HG03571 (cell line): ENCODE data around the gene NAPG.
"Not testable (repeated sequence)": the region's sequence is repeated elsewhere in the genome, so short reads cannot be mapped to it uniquely, and the experiment has no call there.

Experiments used
- ATAC-seq: cut with Tn5 transposase; IDR thresholded peaks from one replicate; pipeline ENCODE4 v1.9.1; 2021; ENCODE audit not compliant: unreplicated experiment

NAPG gene

GRCh38 chr18:10577842-10578572 lies 52.2 kb downstream of the NAPG start:
- ATAC-seq = not testable (repeated sequence)

GRCh38 chr18:10578573-10578899 lies 52.7 kb downstream of the NAPG start:
- ATAC-seq = not testable (repeated sequence)

GRCh38 chr18:10579079-10579867 lies 53.4 kb downstream of the NAPG start:
- no peak for ATAC-seq

- ATAC-seq = no peak
Measured at GRCh38 chr18:10580215-10580614, 54.4 kb downstream of the NAPG start.

GRCh38 chr18:10585260-10585659 lies 59.4 kb downstream of the NAPG start:
- no peak for ATAC-seq

- ATAC-seq = no peak
Measured at GRCh38 chr18:10588975-10589374, 63.1 kb downstream of the NAPG start.

- no peak for ATAC-seq
Measured at GRCh38 chr18:10590412-10590811, 64.6 kb downstream of the NAPG start.

GRCh38 chr18:10591896-10592295 lies 66.1 kb downstream of the NAPG start:
- no peak for ATAC-seq

GRCh38 chr18:10593366-10594022 lies 67.7 kb downstream of the NAPG start:
- not testable (repeated sequence) for ATAC-seq

GRCh38 chr18:10595917-10596316 lies 70.1 kb downstream of the NAPG start:
- ATAC-seq = not testable (repeated sequence)

GRCh38 chr18:10597695-10598094 lies 71.9 kb downstream of the NAPG start:
- not testable (repeated sequence) for ATAC-seq

GRCh38 chr18:10600701-10601100 lies 74.9 kb downstream of the NAPG start:
- ATAC-seq = not testable (repeated sequence)
